IPS DF 4.7 (cell line): ENCODE results near the gene PPIL1.

Experiments
- DNase-seq: peaks from one replicate; pipeline ENCODE4 v3.0.0-alpha.2; 2013; ENCODE audit warnings: low spot score; ENCODE audit errors: extremely low read depth

PPIL1 gene

GRCh38 chr6:36888654-36889481 is 14.3 kb upstream of the PPIL1 start:
- no peak for DNase-seq

- DNase-seq = no peak
These were observed 13.6 kb upstream of the PPIL1 start for GRCh38 chr6:36888115-36888643.

DNA sequence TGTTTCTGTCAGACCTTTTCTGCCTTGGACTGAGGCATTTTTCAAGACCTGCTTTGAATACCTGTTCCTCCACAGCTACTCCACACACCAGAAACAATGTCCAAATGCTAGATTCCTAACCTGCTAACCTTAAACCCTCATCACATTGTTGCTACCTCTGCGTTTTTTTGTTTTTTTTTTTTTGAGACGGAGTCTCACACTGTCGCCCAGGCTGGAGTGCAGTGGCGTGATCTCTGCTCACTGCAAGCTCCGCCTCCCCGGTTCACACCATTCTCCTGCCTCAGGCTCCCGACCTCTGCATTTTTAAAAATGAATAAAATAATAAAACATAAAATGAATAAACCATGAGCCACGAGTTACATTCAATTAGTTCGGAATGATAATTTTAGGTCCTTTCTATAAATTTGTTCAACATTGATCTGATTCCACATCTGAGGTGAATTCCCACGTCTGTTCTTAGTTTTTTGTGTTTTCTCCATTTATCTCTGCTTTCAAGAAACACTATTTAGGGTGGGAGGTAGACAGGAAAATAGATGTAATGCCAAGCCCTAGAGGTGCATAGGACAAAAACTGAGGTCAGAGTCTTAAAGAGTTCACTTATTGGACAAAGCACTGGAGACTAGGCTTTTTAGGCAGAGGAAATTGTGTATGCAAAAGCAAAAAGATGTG is 12.5 kb upstream of the PPIL1 start:
- no peak for DNase-seq

GRCh38 chr6:36885461-36886401 is 11.1 kb upstream of the PPIL1 start, which contains the start of gene C6orf89:
TSS of gene C6orf89 (plus strand) at chr6:36885952. CDS start at chr6:36899445, 13,493 bp downstream.
- DNase-seq = peak; percentile 92

- DNase-seq = no peak
These were observed 10.0 kb upstream of the PPIL1 start for GRCh38 chr6:36884610-36885009.

- DNase-seq = no peak
These were observed 639 bp upstream of the PPIL1 start for GRCh38 chr6:36875250-36875633.

DNA sequence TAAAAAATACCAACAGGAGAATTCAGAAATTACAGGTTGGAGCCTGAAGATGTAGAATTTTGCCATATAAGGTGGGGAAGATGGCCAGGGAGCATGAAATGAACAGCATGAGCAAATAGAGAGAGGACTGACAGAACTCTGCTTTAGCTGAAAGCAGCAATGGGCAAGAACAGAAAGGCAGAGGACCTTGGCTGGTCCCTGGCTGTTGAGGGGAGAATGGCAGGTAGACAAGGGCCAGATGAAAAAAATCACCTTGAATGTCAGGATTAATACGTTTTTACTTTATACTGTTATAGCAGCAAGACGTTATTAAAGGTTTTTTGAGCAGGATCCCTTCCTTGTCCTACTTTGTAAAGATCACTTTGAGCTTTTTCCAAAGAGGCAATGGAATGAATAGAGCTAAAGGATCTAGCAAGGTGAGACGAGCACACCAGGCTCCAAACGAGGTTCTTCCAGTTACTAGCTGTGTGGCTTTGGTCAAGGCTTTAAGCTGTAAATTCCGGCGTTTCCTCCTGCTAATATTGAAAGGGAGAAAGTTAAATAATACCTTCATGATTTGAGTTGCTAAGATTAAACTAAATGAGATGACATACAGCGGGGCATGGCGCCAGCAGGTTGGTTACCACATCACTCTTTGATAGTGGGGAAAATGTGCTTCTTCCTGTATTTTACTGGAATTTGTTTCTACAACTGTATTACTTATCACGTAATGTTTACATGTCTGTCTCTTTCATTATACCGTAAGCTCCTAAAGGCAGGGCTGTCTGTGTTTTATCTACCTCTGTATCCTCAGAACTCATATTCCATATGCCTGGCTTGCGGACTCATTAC is 776 bp downstream of the PPIL1 start:
- no peak for DNase-seq

DNA sequence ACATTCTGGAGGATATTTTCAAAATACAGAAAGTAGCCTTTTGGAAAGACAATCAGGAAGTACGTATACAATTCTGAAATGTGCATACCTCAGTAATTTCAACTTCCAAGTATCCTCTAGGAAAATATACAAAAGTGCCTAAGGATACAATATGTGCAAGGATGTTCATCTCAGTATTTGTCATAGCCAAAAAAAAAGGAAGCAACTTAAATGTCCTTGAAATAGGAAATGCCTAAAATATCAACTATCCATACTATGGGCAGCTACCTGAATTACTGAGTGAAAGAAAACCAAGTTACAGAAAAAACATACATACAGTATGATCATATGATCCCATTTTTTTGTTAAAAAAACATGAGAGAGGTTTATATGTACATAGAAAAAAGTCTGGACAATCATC is 1.5 kb downstream of the PPIL1 start:
- DNase-seq = no peak

- no peak for DNase-seq
These were observed 2.9 kb downstream of the PPIL1 start for GRCh38 chr6:36871686-36872085.

- no peak for DNase-seq
These were observed 7.0 kb downstream of the PPIL1 start for GRCh38 chr6:36867471-36868224.

- DNase-seq = no peak
These were observed 8.8 kb downstream of the PPIL1 start for GRCh38 chr6:36865835-36866234.

DNA sequence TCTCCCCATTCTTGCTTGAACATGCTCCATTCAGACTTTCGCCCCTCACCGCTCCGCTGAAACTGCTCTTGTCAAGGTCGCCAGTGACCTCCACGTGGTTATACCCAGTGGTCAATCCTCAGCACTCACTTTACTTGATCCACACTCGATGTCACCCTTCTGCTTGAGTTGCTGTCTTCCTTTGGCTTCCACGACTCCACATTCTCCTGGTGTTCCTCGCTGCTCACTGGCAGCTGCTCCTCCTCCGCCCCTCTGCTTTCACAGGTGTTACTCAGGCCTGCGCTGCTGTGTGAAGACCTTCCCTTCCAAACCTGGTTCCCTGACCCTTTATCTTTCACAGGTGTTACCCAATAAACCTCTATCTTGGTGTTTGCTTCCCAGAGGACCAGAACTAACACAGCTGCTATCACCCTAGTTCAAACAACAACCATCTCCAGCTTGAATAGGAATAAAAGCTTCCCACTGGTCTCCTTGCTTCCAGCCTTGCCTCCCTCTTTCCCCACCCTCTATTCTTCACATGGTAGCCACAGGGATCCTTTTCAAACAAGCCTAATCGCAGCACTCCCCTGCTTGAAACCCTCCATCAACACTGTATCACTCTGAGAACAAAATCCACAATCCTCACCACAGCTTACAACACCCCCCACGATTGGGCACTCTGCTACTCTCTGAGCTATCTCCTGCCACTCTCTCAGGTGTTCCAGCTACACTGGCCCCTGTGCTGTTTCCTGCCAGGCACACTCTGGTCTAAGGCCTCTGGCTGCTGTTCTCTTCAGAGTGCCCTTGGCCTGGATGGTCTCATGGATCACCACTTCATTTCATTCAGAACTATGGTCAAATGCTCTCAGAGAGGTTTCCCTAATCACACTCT is 10.7 kb downstream of the PPIL1 start:
- DNase-seq = no peak

DNA sequence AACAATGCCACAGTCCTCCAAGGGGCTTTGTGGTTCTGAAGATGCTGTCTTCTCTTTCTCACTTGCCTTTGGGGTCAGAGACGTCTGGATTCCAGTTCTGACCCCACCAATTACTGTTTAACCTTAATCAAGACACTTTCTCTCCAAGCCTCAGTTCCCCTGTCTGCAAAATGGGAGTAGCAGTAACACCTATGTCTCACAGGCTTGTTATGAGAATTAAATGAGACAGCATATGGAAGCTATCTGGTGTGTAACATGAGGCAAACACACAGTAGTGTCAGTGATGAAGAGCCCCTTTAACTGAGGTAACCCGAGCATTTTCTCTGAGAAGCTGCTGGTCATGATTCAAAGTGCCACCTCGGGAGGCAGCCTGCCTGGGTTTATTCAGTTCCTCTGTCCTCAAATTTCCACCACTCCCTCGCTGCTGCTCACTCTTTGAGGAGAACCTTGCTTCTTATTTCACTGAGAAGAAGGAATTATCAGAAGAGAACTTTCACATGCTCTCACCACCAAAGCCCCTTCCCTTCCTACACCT is 11.7 kb downstream of the PPIL1 start:
- DNase-seq = no peak

GRCh38 chr6:36862164-36862847 is 12.3 kb downstream of the PPIL1 start:
- DNase-seq = no peak

- DNase-seq = no peak
These were observed 14.5 kb downstream of the PPIL1 start for GRCh38 chr6:36860126-36860525.

DNA sequence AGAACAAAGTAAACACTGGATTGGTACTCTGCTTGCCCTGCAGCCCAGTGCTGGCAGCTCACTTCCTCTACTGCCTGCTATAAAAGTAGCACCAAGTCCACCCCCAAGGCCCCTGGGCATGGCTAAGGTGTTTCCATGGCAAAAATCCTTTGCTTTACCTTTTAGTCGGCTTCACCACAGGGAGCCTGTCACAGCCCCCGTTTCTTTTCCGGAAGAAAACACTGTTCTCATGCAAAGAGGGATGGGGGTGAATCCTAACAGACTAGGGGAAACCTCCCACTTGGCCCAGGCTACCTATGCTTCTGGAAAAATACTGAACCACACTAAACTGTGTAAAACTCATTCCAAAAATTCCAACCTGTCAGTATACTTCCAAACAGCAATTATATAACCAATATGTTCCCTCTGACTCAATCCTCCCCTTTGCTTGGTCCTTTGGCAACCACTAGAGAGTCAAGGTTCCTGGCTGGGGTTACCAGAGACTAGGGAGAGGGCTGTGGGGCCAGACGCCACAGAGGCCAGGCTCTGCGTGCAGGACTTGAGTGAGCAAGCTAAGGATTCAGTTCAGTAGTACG is 16.1 kb downstream of the PPIL1 start:
- DNase-seq = no peak

DNA sequence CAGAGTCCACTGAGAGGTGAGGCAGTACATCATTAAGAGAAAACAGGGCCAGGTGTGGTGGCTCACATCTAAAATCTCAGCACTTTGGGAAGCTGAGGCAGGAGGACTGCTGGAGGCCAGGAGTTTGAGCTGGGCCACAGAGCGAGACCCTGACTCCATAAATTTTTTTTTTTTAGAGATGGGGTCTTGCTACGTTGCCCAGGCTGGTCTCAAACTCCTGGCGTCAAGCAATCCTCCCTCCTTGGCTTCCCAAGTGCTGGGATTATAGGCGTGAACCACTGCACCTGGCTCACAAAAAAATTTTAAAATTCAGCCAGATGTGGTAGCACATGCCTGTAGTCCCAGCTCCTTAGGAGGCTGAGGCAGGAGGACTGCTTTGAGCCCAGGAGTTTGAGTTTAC is 17.3 kb downstream of the PPIL1 start:
- DNase-seq = no peak

GRCh38 chr6:36856277-36856676 is 18.3 kb downstream of the PPIL1 start:
- DNase-seq = no peak
